ENCODE data around the gene CCNI2. TPM values are rescaled to one million over a fixed set of nuclear protein-coding genes. Genes with fewer than 3 reads are reported as not detected.

Gene CCNI2, protein sequence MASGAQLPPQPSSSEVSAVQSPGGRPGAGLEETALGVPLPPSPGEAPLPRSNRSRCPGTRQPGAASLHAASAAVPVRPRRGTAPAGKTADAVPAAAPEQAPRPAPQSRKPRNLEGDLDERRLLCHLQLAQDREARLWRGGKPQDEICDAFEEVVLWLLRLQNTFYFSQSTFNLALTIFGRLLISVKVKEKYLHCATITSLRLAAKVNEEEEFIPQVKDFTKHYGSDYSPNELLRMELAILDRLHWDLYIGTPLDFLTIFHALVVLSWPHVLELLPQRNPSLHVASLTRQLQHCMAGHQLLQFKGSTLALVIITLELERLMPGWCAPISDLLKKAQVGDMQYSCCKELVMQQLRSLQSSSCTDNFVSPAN
- 1.2 TPM in 1 of 2 replicates, not detected in the other for total RNA-seq (ENCODE audit: low replicate concordance)

DNA sequence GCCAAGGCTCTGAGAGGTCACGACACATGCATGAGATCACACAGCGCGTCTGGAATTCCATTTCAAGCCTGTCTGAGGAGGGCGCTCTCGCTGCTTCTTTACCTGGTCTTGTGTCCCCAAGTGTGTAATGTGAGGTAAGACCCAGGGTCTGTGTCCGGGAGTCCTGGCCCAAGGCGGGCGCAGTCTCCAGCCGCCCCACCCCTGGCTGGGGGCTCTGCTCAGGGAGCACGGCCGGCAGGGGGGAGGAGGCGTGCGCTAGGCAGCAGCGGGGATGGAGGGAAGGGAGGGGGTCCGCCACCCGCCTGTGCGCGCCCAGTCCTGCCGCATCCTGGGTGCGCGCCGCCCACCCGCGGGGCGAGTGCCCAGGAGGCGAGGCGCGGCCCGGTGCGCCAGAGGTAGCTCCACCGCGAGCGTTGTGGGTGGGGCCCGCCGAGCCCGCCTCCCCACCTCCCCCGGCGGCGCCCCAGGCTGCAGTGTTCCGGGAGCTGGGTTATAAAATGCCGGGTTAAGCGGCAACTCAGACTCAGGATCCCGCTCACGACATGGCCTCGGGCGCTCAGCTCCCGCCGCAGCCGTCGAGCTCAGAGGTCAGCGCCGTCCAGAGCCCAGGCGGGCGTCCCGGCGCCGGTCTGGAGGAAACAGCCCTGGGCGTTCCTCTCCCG is at the start of gene CCNI2:
Gene CCNI2 (plus strand): TSS at position 473 of the 662 bp plus-strand sequence. CDS start 70 bp downstream, at position 543.
- TF ChIP-seq, protein P1, sequence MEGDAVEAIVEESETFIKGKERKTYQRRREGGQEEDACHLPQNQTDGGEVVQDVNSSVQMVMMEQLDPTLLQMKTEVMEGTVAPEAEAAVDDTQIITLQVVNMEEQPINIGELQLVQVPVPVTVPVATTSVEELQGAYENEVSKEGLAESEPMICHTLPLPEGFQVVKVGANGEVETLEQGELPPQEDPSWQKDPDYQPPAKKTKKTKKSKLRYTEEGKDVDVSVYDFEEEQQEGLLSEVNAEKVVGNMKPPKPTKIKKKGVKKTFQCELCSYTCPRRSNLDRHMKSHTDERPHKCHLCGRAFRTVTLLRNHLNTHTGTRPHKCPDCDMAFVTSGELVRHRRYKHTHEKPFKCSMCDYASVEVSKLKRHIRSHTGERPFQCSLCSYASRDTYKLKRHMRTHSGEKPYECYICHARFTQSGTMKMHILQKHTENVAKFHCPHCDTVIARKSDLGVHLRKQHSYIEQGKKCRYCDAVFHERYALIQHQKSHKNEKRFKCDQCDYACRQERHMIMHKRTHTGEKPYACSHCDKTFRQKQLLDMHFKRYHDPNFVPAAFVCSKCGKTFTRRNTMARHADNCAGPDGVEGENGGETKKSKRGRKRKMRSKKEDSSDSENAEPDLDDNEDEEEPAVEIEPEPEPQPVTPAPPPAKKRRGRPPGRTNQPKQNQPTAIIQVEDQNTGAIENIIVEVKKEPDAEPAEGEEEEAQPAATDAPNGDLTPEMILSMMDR (IDR thresholded peaks at IDR 0.05; ENCODE audit: insufficient read depth, low read length): peak; percentile 29
- DNase-seq (ENCODE audit: low read depth): no peak
- peak within 1 kb of the TSS; percentile 33 for H3K4me3 ChIP-seq (ENCODE audit: low read depth, low read length)

DNA sequence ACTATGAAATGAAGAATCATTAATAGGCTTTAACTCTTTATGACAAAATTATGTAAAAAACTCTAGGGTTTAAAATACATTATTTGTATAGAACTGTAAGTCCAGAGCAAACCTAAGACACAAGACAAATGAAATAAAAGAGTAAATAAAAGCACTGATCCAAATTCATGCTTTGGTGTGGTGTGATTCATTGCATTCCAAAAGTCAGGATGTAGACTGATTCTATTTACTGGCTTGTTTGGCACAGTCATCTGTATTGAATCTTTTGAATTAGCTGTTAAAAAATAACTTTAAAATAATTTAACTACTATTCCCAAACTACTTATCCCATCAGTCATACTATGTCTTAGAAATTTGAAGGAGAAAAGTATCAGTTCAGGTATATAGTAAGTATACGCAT is 42.4 kb upstream of the CCNI2 start:
- H3K4me3 ChIP-seq (ENCODE audit: low read depth, low read length): no peak overlapping the region
- TF ChIP-seq, protein P1 (IDR thresholded peaks at IDR 0.05; ENCODE audit: insufficient read depth, low read length): no peak
- peak; percentile 41 for DNase-seq (ENCODE audit: low read depth)

DNA sequence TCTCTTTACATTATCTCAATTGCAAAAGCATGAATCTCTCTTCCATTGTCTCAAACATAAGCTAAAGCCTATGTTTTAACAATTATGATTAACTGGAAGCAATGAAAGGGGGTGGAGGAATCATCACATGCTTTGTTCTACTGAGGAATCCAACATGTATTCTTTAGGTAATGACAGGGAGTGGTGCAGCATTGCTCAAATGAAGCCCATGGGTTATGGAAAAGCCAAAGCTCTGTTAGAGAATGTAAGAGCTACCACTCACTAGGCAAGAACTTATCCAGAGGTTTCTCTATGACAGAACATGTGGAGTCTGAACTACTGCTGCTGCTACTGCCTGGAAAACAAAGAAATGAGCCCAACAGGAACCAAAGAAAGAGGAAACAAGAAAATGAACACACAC is 38.6 kb upstream of the CCNI2 start:
- TF ChIP-seq, protein P1 (IDR thresholded peaks at IDR 0.05; ENCODE audit: insufficient read depth, low read length): no peak
- H3K4me3 ChIP-seq (ENCODE audit: low read depth, low read length): no peak overlapping the region
- DNase-seq (ENCODE audit: low read depth): no peak

DNA sequence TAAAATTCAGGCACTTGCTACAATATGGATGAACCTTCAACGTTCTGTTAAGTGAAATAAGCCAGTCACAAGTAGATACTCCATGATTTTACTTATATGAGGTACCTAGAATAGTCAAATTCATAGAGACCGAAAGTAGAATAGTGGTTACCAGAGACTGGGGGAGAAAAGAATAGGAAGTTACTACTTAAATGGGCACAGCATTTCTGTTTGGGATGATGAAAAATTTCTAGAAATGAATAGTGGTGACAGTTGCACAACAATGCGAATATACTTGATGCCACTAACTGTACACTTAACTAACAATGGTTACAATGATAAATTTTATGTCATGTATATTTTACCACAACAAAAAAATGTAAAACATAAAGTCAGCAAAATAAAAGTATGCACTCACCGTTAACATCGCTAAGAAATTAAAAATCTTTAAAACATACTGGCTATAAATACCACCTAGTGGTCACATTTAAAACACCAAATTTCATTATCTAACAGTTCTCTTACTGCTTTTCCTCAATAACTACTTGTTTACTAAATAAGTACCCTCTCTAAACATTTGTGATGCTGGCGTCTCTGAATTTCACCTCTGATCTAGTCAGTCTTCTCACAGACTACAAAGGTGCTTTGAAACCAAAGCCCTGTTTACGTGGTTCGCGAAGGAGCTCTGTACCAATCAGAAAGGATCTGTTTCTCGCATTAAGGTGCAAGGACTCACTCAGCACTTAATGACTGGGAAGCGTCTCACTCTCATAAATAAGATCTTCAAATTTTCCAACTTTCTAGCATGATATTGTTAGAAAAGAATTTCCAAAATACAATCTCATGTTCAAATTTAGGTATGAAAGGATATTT is 32.5 kb upstream of the CCNI2 start:
- H3K4me3 ChIP-seq (ENCODE audit: low read depth, low read length): no peak overlapping the region
- peak; percentile 47 for DNase-seq (ENCODE audit: low read depth)
- TF ChIP-seq, protein P1 (IDR thresholded peaks at IDR 0.05; ENCODE audit: insufficient read depth, low read length): peak; percentile 38

DNA sequence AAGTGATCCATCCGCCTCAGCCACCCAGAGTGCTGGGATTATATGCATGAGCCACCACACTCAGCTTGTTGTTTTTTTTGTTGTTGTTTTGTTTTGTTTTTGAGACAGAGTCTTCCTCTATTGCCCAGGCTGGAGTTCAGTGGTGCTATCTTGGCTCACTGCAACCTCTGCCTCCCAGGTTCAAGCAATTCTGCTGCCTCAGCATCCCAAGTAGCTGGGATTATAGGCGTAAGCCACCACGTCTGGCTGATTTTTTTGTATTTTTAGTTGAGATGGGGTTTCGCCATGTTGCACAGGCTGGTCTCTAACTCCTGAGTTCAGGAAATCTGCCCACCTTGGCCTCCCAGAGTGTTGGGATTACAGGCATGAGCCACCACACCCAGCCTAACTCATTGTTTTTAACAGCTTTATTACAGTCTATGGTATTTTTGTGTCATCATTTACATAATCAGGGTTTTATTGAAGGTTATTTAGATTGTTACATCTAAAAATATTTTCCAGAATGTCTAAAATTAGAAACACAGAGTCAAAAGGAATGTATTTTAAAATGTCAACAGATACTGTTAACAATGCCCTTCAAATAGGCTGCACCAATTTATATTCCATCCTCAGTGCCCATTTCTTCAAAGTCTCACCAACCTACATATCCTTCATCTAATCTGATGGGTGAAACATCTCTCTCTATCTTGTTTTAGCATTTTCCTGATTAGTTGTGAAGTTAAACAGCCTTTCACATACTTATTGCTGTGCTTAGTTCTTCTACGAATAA is 28.5 kb upstream of the CCNI2 start:
- no peak overlapping the region for H3K4me3 ChIP-seq (ENCODE audit: low read depth, low read length)
- TF ChIP-seq, protein P1 (IDR thresholded peaks at IDR 0.05; ENCODE audit: insufficient read depth, low read length): no peak
- DNase-seq (ENCODE audit: low read depth): peak; percentile 14

DNA sequence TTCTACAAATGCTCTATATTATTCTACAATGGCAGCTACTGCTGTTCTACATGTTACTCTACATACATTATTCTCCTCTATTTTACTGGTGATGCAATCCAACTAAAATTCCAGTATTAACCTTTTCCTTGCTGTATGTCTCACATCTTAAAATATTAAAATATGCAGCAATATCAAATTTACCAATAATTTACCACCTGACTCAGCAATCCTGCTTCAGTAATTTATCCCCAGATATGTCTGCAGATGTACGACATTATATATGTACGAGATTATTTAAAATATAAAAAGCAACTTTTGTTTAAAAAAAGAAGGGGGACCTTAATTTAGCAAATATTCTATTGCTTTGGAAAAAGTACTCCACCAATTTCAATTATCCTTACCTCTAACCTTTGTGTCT is 21.5 kb upstream of the CCNI2 start:
- DNase-seq (ENCODE audit: low read depth): no peak
- TF ChIP-seq, protein P1 (IDR thresholded peaks at IDR 0.05; ENCODE audit: insufficient read depth, low read length): no peak
- H3K4me3 ChIP-seq (ENCODE audit: low read depth, low read length): no peak overlapping the region
